GM18526 (cell line): ENCODE measurements around the gene ENO2.

Experiments used
- POLR2A ChIP-seq: IDR thresholded peaks from 3 replicates; pipeline ENCODE4 v1.6.1; 2011; ENCODE audit not compliant: insufficient read length; ENCODE audit errors: extremely low read depth

ENO2 gene

GRCh38 chr12:6959058-6959804, 44.9 kb downstream of the ENO2 start:
- TF ChIP-seq POLR2A: peak; percentile 79

- no peak for TF ChIP-seq POLR2A
Measured at GRCh38 chr12:6959805-6960592, 45.6 kb downstream of the ENO2 start.

- no peak for TF ChIP-seq POLR2A
Measured at GRCh38 chr12:6960593-6961277, 46.4 kb downstream of the ENO2 start.

- TF ChIP-seq POLR2A: peak; percentile 23
Measured at GRCh38 chr12:6961278-6961694, 46.9 kb downstream of the ENO2 start.

GRCh38 chr12:6961695-6962284, 47.4 kb downstream of the ENO2 start:
- TF ChIP-seq POLR2A: no peak

- peak; percentile 16 for TF ChIP-seq POLR2A
Measured at GRCh38 chr12:6962285-6963015, 48.1 kb downstream of the ENO2 start.

- no peak for TF ChIP-seq POLR2A
Measured at GRCh38 chr12:6963016-6963731, 48.8 kb downstream of the ENO2 start.

GRCh38 chr12:6963791-6964413, 49.5 kb downstream of the ENO2 start:
- no peak for TF ChIP-seq POLR2A

GRCh38 chr12:6964605-6965025, 50.2 kb downstream of the ENO2 start:
- peak; percentile 1 for TF ChIP-seq POLR2A

- TF ChIP-seq POLR2A: peak; percentile 11
Measured at GRCh38 chr12:6965026-6965661, 50.8 kb downstream of the ENO2 start.

- TF ChIP-seq POLR2A: no peak
Measured at GRCh38 chr12:6965714-6966113, 51.3 kb downstream of the ENO2 start.

- no peak for TF ChIP-seq POLR2A
Measured at GRCh38 chr12:6966351-6966750, 52.0 kb downstream of the ENO2 start.

GRCh38 chr12:6967651-6968100, 53.3 kb downstream of the ENO2 start:
- no peak for TF ChIP-seq POLR2A
